Keratinocyte (primary cell): ENCODE data around the gene MYH9. TPM values are rescaled to one million over a fixed set of nuclear protein-coding genes. Genes with fewer than 3 reads are reported as not detected.

Experiments
- DNase-seq: peaks from one replicate; pipeline ENCODE4 v3.0.0-alpha.2; 2011; ENCODE audit warnings: low read depth, missing footprints, low spot score
- FAIRE-seq: peaks from 2 replicates; lab custom pipeline; 2011; peaks lifted over from hg19 to GRCh38; lab: Jason Lieb, UNC
- H2AFZ ChIP-seq: 2 replicates; pipeline ENCODE4 v1.6.0; 2012; ENCODE audit warnings: low read length, control low read depth, inconsistent platforms; ENCODE audit not compliant: control insufficient read depth
- H3K27ac ChIP-seq: 2 replicates; pipeline ENCODE4 v1.5.1; 2011; ENCODE audit warnings: low read length; ENCODE audit not compliant: control insufficient read depth, insufficient read depth
- H3K27me3 ChIP-seq: 3 replicates; pipeline ENCODE4 v1.6.0; 2011; ENCODE audit warnings: low read length; ENCODE audit not compliant: control insufficient read depth, insufficient read depth; ENCODE audit errors: extremely low read depth
- H3K36me3 ChIP-seq, 2 experiments: 2 replicates in 1 of 2; 3 replicates in 1 of 2; pipeline ENCODE4 v1.5.1; 2011; ENCODE audit warnings: low read length in 2 of 2, mild to moderate bottlenecking in 1 of 2; ENCODE audit not compliant: control insufficient read depth in 2 of 2, insufficient read depth in 2 of 2; ENCODE audit errors: extremely low read depth in 1 of 2
- H3K4me1 ChIP-seq: 3 replicates; pipeline ENCODE4 v1.5.1; 2011; ENCODE audit warnings: low read length; ENCODE audit not compliant: control insufficient read depth, insufficient read depth; ENCODE audit errors: extremely low read depth
- H3K4me2 ChIP-seq: 3 replicates; pipeline ENCODE4 v1.6.0; 2011; ENCODE audit warnings: low read depth, low read length; ENCODE audit not compliant: control insufficient read depth, insufficient read depth; ENCODE audit errors: extremely low read depth
- H3K4me3 ChIP-seq, 3 experiments: fragments of 200-600 bp in 1 of 3; sonication (generic) in 1 of 3; 2 replicates in 2 of 3; 3 replicates in 1 of 3; pipeline ENCODE4 v1.5.1; 2011 to 2016; ENCODE audit warnings: low read length in 3 of 3, mild to moderate bottlenecking in 3 of 3, control low read depth in 2 of 3, inconsistent platforms in 1 of 3, low read depth in 1 of 3, mixed read lengths in 1 of 3, mixed run types in 1 of 3, moderate library complexity in 1 of 3; ENCODE audit not compliant: control insufficient read depth in 2 of 3, insufficient read depth in 2 of 3; ENCODE audit errors: extremely low read depth in 1 of 3
- H3K79me2 ChIP-seq: 2 replicates; pipeline ENCODE4 v1.6.0; 2012; ENCODE audit warnings: low read length; ENCODE audit not compliant: control insufficient read depth, insufficient read depth
- H3K9ac ChIP-seq: 3 replicates; pipeline ENCODE4 v1.6.0; 2011; ENCODE audit warnings: low read length; ENCODE audit not compliant: control insufficient read depth, insufficient read depth; ENCODE audit errors: extremely low read depth
- H3K9me1 ChIP-seq: 3 replicates; pipeline ENCODE4 v1.6.0; 2011; ENCODE audit warnings: low read length; ENCODE audit not compliant: control insufficient read depth, insufficient read depth; ENCODE audit errors: extremely low read depth
- H3K9me3 ChIP-seq: 2 replicates; pipeline ENCODE4 v1.5.1; 2012; ENCODE audit warnings: low read depth, low read length; ENCODE audit not compliant: control insufficient read depth
- H4K20me1 ChIP-seq: 3 replicates; pipeline ENCODE4 v1.6.0; 2011; ENCODE audit warnings: low read length; ENCODE audit not compliant: control insufficient read depth, insufficient read depth; ENCODE audit errors: extremely low read depth
- EZH2 ChIP-seq: IDR thresholded peaks from one replicate; pipeline ENCODE4 v1.6.1; 2012; ENCODE audit warnings: inconsistent platforms, mild to moderate bottlenecking, low read length, moderate library complexity
- dilution Hi-C: fragments of 300-500 bp; cut with MboI; formaldehyde crosslinking; loops from one replicate; pipeline ENCODE4 v1.7.0; 2020; ENCODE audit warnings: low sequenced_read_pairs; ENCODE audit not compliant: extremely low pct_ligation_motif_present
- polyA plus RNA-seq, 5 experiments: library from polyadenylated mRNA; depleted of rRNA in 3 of 5; stranded (reverse) in 3 of 5; stranded (forward) in 1 of 5; unstranded in 1 of 5; fragments of >200 nt; gene quantifications; 1 replicate in 1 of 5; 2 replicates in 3 of 5; 3 replicates in 1 of 5; pipeline versions ENCODE4 v1.2.1 to v1.2.3, GENCODE V29; 2011 to 2012; ENCODE audit warnings: missing spikeins in 2 of 5, low read depth in 1 of 5, low replicate concordance in 1 of 5
- small RNA-seq, 3 experiments: library from RNA; depleted of rRNA; stranded (forward); fragments of <200 nt; gene quantifications; one replicate each; pipeline ENCODE3, GENCODE V24; 2012; ENCODE audit warnings: low read depth in 3 of 3, low replicate concordance in 1 of 3; ENCODE audit not compliant: insufficient read length in 3 of 3
- TF ChIP-seq, protein P1 (sequence below), 3 experiments: IDR thresholded peaks in 1 of 3; conservative IDR thresholded peaks in 1 of 3; optimal IDR thresholded peaks in 1 of 3; 2 replicates in 2 of 3; 3 replicates in 1 of 3; pipeline versions ENCODE3 to v1.5.1; 2011; ENCODE audit warnings: low read length in 3 of 3, mild to moderate bottlenecking in 3 of 3, moderate library complexity in 2 of 3, control low read depth in 1 of 3, inconsistent platforms in 1 of 3; ENCODE audit not compliant: insufficient read depth in 2 of 3; ENCODE audit errors: extremely low read depth in 1 of 3

Gene MYH9
- polyA plus RNA-seq, 1 donor (not counting 4 experiments of a cell fraction or from before 2014, with no cell fraction given): 351 TPM

DNA sequence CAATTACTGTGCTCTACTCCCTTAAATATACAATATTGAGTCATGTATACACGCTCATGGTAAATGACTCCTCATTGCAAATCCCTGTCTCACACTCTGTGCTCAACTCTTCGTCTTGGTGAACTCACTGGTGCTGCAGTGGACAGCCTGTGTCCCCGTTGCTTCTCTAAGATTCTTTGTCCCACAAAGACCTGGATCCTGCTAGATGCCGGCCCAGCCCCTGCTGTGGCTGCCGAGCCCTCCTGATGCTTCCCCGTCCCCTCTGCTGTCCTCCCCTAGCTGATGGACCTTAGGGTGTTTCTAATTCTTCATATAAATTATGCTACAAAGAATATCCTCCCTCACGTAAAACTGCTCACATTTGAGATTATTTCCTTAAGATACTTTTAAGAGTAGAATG, 154.0 kb downstream of the MYH9 start:
- dilution Hi-C loops: no loop called here
- no peak overlapping the region for H3K27ac ChIP-seq
- H3K9me3 ChIP-seq: no peaks in the 10 kb centered on the region

DNA sequence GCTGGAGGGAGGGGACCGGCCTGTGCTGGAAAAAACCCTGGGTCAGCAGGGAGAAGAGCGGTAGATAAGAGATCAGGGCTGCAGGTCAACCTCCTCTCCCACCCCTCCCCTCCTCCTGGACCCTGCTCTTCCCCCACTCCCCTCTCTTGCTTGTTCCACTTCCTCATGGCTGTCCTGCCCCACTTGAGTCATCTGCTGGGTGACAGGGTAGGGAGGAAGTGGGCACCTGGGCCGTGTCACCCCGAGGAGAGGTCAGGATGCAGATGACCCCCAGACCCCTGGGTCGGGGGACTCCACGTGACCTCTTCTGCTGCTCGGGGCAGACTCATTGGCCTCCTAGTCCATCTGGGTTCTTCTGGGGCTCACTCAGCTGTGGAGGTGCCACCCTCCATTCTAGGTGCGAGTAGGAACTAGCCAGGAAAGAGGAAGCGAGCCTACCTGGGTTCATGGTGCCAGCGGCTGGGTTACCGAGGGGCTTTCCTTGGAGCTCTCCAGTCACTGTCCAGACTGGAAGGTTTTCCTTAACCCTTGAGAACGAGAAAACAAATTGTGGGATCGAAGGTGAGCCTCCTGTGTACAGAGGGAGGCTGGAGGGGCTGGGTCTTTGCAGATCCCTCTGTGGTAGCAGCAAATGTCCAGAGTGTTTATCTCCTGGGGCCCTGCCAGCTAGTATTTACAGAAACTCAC, 154.9 kb downstream of the MYH9 start:
- FAIRE-seq: no peak
- H3K36me3 ChIP-seq: peaks cover 9 to 23% of the 10 kb centered on the region in 2 experiments

More for the DNA sequence above, 154.0 kb downstream of the MYH9 start:
- no peaks in the 10 kb centered on the region for H4K20me1 ChIP-seq
- TF ChIP-seq EZH2: no peak
- TF ChIP-seq, protein P1, sequence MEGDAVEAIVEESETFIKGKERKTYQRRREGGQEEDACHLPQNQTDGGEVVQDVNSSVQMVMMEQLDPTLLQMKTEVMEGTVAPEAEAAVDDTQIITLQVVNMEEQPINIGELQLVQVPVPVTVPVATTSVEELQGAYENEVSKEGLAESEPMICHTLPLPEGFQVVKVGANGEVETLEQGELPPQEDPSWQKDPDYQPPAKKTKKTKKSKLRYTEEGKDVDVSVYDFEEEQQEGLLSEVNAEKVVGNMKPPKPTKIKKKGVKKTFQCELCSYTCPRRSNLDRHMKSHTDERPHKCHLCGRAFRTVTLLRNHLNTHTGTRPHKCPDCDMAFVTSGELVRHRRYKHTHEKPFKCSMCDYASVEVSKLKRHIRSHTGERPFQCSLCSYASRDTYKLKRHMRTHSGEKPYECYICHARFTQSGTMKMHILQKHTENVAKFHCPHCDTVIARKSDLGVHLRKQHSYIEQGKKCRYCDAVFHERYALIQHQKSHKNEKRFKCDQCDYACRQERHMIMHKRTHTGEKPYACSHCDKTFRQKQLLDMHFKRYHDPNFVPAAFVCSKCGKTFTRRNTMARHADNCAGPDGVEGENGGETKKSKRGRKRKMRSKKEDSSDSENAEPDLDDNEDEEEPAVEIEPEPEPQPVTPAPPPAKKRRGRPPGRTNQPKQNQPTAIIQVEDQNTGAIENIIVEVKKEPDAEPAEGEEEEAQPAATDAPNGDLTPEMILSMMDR (optimal IDR thresholded peaks at IDR 0.05 in 1 of 3, IDR thresholded peaks at IDR 0.05 in 1 of 3, conservative IDR thresholded peaks at IDR 0.05 in 1 of 3; ENCODE audit: extremely low read depth in 1 of 3, insufficient read depth in 2 of 3, low read length in 3 of 3): no peak
- H3K79me2 ChIP-seq: peaks cover 17% of the 10 kb centered on the region
- no peak overlapping the region for H3K9ac ChIP-seq
- H2AFZ ChIP-seq: no peak overlapping the region
- no peak overlapping the region for H3K4me2 ChIP-seq
- no peaks in the 10 kb centered on the region for H3K9me1 ChIP-seq
- peaks cover 14% of the 10 kb centered on the region for H3K4me1 ChIP-seq
- no peak for DNase-seq
- H3K36me3 ChIP-seq: peaks cover 9 to 18% of the 10 kb centered on the region in 2 experiments
- no peaks in the 10 kb centered on the region for H3K27me3 ChIP-seq
- no peak for FAIRE-seq
- H3K4me3 ChIP-seq: no peak overlapping the region

More for the DNA sequence above, 154.9 kb downstream of the MYH9 start:
- DNase-seq: no peak
- no peaks in the 10 kb centered on the region for H3K9me3 ChIP-seq
- no peak overlapping the region for H3K4me2 ChIP-seq
- no peak overlapping the region for H3K27ac ChIP-seq
- H3K9me1 ChIP-seq: no peaks in the 10 kb centered on the region
- H3K27me3 ChIP-seq: no peaks in the 10 kb centered on the region
- H3K4me3 ChIP-seq: no peak overlapping the region
- peaks cover 4% of the 10 kb centered on the region for H3K4me1 ChIP-seq
- no peak overlapping the region for H2AFZ ChIP-seq
- H4K20me1 ChIP-seq: no peaks in the 10 kb centered on the region
- peaks cover 9% of the 10 kb centered on the region for H3K79me2 ChIP-seq
- H3K9ac ChIP-seq: no peak overlapping the region
- dilution Hi-C loops: no loop called here
- TF ChIP-seq EZH2: no peak

Small RNA genes within 50 kb of the gene (small RNA-seq; reads per million reads assigned to genes)
- gene MIR6819: 0 to 0.33 (median 0.07) reads per million in 3 experiments

Other genes starting within 250 kb of the MYH9 start
- 0.46 to 1.1 TPM (median 0.92 TPM) in 3 replicates for gene APOL3, start 227.2 kb downstream of the MYH9 start, polyA plus RNA-seq
- gene APOL4, start 186.2 kb downstream of the MYH9 start, polyA plus RNA-seq: 0.03 to 0.08 TPM (median 0.04 TPM) in 3 replicates
- 8.9 to 10.3 TPM (median 8.9 TPM) in 3 replicates for gene APOL2, start 148.4 kb downstream of the MYH9 start, polyA plus RNA-seq
- gene APOL1, start 134.8 kb downstream of the MYH9 start, polyA plus RNA-seq: 3.0 to 4.1 TPM (median 3.7 TPM) in 3 replicates
- gene TXN2, start 93.7 kb upstream of the MYH9 start, polyA plus RNA-seq: 92.5 to 99.2 TPM (median 95.9 TPM) in 3 replicates
- gene FOXRED2, start 119.1 kb upstream of the MYH9 start, polyA plus RNA-seq: 0.54 to 1.9 TPM (median 0.71 TPM) in 3 replicates
- gene EIF3D, start 141.2 kb upstream of the MYH9 start, polyA plus RNA-seq: 407 to 443 TPM (median 408 TPM) in 3 replicates